ENCODE measurements around the gene ADAMTS6.
A peak's percentile ranks its signal among the peaks of the same experiment; 100 is the strongest.

ADAMTS6 gene

GRCh38 chr5:65262649-65263059 lies 219.1 kb downstream of the ADAMTS6 start:
- peak; percentile 54 for DNase-seq (ENCODE audit: extremely low read depth, low read depth)
- TF ChIP-seq CTCF (IDR thresholded peaks at IDR 0.05; ENCODE audit: low read depth, low read length), result no peak

- DNase-seq (ENCODE audit: extremely low read depth, low read depth), result no peak
Observed at GRCh38 chr5:65262096-65262495, 219.6 kb downstream of the ADAMTS6 start.

GRCh38 chr5:65261499-65261898 lies 220.2 kb downstream of the ADAMTS6 start:
- no peak for DNase-seq (ENCODE audit: extremely low read depth, low read depth)
- TF ChIP-seq CTCF (IDR thresholded peaks at IDR 0.05; ENCODE audit: low read depth, low read length), result no peak

More at GRCh38 chr5:65262096-65262495, 219.6 kb downstream of the ADAMTS6 start:
- no peak for TF ChIP-seq CTCF (IDR thresholded peaks at IDR 0.05; ENCODE audit: low read depth, low read length)

- no peak for DNase-seq (ENCODE audit: extremely low read depth, low read depth)
- no peak for TF ChIP-seq CTCF (IDR thresholded peaks at IDR 0.05; ENCODE audit: low read depth, low read length)
Observed at GRCh38 chr5:65255294-65255693, 226.4 kb downstream of the ADAMTS6 start.

GRCh38 chr5:65252977-65253376 lies 228.7 kb downstream of the ADAMTS6 start:
- DNase-seq (ENCODE audit: extremely low read depth, low read depth), result no peak
- no peak for TF ChIP-seq CTCF (IDR thresholded peaks at IDR 0.05; ENCODE audit: low read depth, low read length)

GRCh38 chr5:65248896-65249295 lies 232.8 kb downstream of the ADAMTS6 start:
- DNase-seq (ENCODE audit: extremely low read depth, low read depth), result no peak
- TF ChIP-seq CTCF (IDR thresholded peaks at IDR 0.05; ENCODE audit: low read depth, low read length), result no peak

GRCh38 chr5:65247594-65247993 lies 234.1 kb downstream of the ADAMTS6 start:
- no peak for DNase-seq (ENCODE audit: extremely low read depth, low read depth)
- no peak for TF ChIP-seq CTCF (IDR thresholded peaks at IDR 0.05; ENCODE audit: low read depth, low read length)

Data from AG09319 (cell line).